GM18907 (cell line): ENCODE data around the gene MED8.
"Not testable (repeated sequence)": the region's sequence is repeated elsewhere in the genome, so short reads cannot be mapped to it uniquely, and the experiment has no call there.

Source experiments
- ATAC-seq: cut with Tn5 transposase; IDR thresholded peaks from one replicate; pipeline ENCODE4 v1.9.1; 2021; ENCODE audit warnings: mild to moderate bottlenecking, moderate library complexity; ENCODE audit not compliant: unreplicated experiment

Gene MED8

GRCh38 chr1:43421976-43422750 lies 32.6 kb upstream of the MED8 start:
- no peak for ATAC-seq

- no peak for ATAC-seq
Measured at GRCh38 chr1:43421396-43421795, 31.8 kb upstream of the MED8 start.

GRCh38 chr1:43420874-43421273 lies 31.3 kb upstream of the MED8 start:
- ATAC-seq = no peak

GRCh38 chr1:43419627-43420425 lies 30.2 kb upstream of the MED8 start:
- no peak for ATAC-seq

GRCh38 chr1:43418858-43419257 lies 29.3 kb upstream of the MED8 start:
- ATAC-seq = no peak

- ATAC-seq = no peak
Measured at GRCh38 chr1:43415901-43416300, 26.3 kb upstream of the MED8 start.

GRCh38 chr1:43414634-43415223 lies 25.1 kb upstream of the MED8 start:
- no peak for ATAC-seq

- not testable (repeated sequence) for ATAC-seq
Measured at GRCh38 chr1:43413426-43413825, 23.8 kb upstream of the MED8 start.

GRCh38 chr1:43410571-43410970 lies 21.0 kb upstream of the MED8 start:
- no peak for ATAC-seq

DNA sequence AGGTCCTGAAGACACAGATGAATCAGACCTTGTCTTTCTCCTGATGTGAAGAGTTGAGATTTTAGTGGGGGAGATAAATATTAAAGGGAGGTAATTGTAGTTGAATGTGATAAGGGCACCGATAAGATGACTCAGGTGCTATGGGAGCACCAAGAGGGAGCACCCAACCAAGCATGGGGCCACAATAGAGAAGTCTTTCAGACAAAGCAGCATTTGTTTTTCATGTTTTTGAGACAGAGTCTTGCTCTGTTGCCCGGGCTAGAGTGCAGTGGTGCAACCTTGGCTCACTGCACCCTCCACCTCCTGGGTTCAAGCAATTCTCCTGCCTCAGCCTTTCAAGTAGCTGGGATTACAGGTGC lies 16.3 kb upstream of the MED8 start:
- no peak for ATAC-seq

GRCh38 chr1:43405219-43405875 lies 15.7 kb upstream of the MED8 start:
- no peak for ATAC-seq

- ATAC-seq = no peak
Measured at GRCh38 chr1:43404353-43404752, 14.8 kb upstream of the MED8 start.

GRCh38 chr1:43402089-43402865 lies 12.7 kb upstream of the MED8 start:
- no peak for ATAC-seq

DNA sequence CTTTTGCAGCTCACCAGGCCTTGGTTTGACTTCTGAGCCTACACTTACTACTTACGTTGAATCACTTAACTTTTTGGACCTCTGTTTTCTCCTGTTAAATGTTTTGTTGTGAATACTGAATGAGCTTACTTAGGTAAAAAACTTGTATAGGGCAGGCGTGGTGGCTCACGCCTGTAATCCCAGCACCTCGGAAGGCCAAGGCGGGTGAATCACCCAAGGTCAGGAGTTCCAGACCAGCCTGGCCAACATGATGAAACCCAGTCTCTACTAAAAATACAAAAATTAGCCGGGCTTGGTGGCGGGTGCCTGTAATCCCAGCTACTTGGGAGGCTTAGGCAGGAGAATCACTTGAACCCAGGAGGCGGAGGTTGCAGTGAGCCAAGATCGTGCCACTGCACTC lies 10.8 kb upstream of the MED8 start:
- ATAC-seq = not testable (repeated sequence)

GRCh38 chr1:43398227-43398626 lies 8.6 kb upstream of the MED8 start:
- no peak for ATAC-seq

DNA sequence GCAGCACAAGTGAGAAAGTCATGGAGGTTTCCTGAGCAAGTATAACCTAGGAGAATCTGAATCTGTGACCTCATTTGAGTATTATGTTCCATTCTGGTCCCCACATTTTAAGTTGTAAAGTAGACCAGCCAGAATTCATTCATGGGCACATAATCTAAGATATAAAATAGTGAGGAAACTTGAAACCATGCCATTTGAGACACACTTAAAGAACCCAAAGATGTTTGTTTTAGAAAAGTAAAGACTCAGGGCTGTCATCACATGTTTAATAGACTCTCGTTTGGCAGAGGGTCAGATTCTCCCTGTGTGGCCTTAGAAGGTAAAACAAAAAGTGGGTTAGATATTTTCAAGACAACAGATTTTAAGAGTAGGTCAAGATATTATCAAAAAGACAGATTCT lies 6.5 kb upstream of the MED8 start:
- no peak for ATAC-seq

DNA sequence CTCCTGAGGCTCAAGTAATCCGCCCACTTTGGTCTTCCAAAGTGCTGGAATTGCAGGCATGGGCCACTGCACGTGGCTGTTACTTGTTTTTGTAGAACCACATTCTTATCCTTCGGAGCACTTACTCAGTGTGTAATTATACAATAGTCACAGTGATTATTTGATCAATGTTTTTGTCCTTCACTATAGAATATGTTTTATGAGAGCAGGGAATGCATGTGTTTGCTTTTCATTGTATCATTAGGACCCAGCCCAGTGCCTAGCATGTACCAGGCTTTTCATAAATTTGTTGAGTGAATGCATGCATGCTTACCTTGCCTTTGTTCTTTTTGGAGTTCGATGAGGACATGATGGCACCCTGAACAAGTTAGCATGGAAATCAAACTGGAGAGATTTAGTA lies 5.9 kb upstream of the MED8 start:
- ATAC-seq = no peak

- ATAC-seq = no peak
Measured at GRCh38 chr1:43392702-43393101, 3.1 kb upstream of the MED8 start.

- ATAC-seq = no peak
Measured at GRCh38 chr1:43388613-43389012, 987 bp downstream of the MED8 start.

DNA sequence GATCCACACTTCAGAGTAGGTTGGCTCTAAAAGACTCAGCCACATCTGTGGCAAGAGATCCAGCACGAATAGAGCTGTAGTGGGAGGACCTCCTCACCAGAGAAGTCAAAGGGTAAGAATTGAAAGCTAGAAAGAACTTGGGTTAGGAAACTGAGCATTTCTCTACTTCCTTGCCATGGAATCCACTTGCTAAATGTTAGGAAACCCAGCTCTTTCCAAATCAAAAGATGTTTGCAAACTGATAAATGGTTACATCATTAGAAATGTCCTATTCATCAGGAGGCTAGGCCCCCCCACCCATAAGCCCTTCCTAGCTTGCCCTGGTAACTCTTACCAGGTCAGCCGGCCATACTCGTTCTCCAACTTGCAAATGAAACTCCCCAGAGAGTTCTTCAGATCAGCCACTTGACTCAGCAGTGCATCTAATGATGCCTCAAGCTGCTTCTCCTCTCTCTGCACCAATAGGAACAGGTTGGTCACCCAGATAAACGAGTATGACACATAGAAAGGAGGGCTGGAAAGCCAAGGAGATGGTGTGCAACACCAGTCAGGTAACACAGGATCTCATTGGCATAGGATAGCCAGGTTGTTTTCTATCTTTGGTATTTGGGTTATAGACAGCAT lies 1.5 kb downstream of the MED8 start:
- no peak for ATAC-seq
